CD14-positive monocyte (primary cell): ENCODE measurements around the gene ISY1. TPM values are rescaled to one million over a fixed set of nuclear protein-coding genes. Genes with fewer than 3 reads are reported as not detected.

Experiments
- DNase-seq, 3 donors: peaks; one replicate each; pipeline ENCODE4 v3.0.0-alpha.2; 2011 to 2022
- H2AFZ ChIP-seq: 2 replicates; pipeline ENCODE4 v1.6.0; 2012; ENCODE audit warnings: mild to moderate bottlenecking, low read depth, low read length, inconsistent platforms; ENCODE audit not compliant: insufficient read depth, poor library complexity, severe bottlenecking
- H3K27ac ChIP-seq, 2 donors: 1 replicate in 1 of 2; 2 replicates in 1 of 2; pipeline ENCODE4 v1.5.1; 2012 to 2013; ENCODE audit warnings: low read length in 2 of 2, control low read depth in 1 of 2, inconsistent platforms in 1 of 2, low read depth in 1 of 2, mild to moderate bottlenecking in 1 of 2
- H3K27me3 ChIP-seq, 2 donors: one replicate each; pipeline versions ENCODE4 v1.6.0 to v1.6.1; 2011 to 2013; ENCODE audit warnings: low read length in 2 of 2; ENCODE audit not compliant: control insufficient read depth in 2 of 2, insufficient read depth in 2 of 2
- H3K36me3 ChIP-seq, 2 donors: replicated peaks in 1 of 2; 1 replicate in 1 of 2; 2 replicates in 1 of 2; pipeline versions ENCODE4 v1.5.1 to v1.6.1; 2012 to 2013; ENCODE audit warnings: low read length in 2 of 2, control low read depth in 1 of 2, inconsistent platforms in 1 of 2, mild to moderate bottlenecking in 1 of 2; ENCODE audit not compliant: insufficient read depth in 2 of 2, control insufficient read depth in 1 of 2
- H3K4me1 ChIP-seq, 2 donors: 1 replicate in 1 of 2; 2 replicates in 1 of 2; pipeline versions ENCODE4 v1.5.1 to v1.6.1; 2012 to 2013; ENCODE audit warnings: low read length in 2 of 2, control low read depth in 1 of 2, inconsistent platforms in 1 of 2, mild to moderate bottlenecking in 1 of 2, moderate library complexity in 1 of 2; ENCODE audit not compliant: insufficient read depth in 2 of 2, control insufficient read depth in 1 of 2
- H3K4me2 ChIP-seq: replicated peaks from 2 replicates; pipeline ENCODE3; 2012; ENCODE audit warnings: low read length, moderate library complexity, mild to moderate bottlenecking; ENCODE audit not compliant: poor library complexity, severe bottlenecking; ENCODE audit errors: extremely low read depth
- H3K4me3 ChIP-seq, 3 experiments: fragments of 200-600 bp in 1 of 3; sonication (generic) in 1 of 3; replicated peaks in 1 of 3; 1 replicate in 2 of 3; 2 replicates in 1 of 3; pipeline ENCODE4 v1.5.1; 2011 to 2013; ENCODE audit warnings: low read length in 3 of 3, mild to moderate bottlenecking in 3 of 3, control low read depth in 2 of 3, low read depth in 2 of 3, inconsistent platforms in 1 of 3, moderate library complexity in 1 of 3
- H3K79me2 ChIP-seq: 2 replicates; pipeline ENCODE4 v1.6.0; 2012; ENCODE audit warnings: mild to moderate bottlenecking, control low read depth, inconsistent platforms, low read length, moderate library complexity; ENCODE audit not compliant: insufficient read depth
- H3K9ac ChIP-seq: 2 replicates; pipeline ENCODE4 v1.6.0; 2017; ENCODE audit warnings: low read length, mild to moderate bottlenecking; ENCODE audit not compliant: insufficient read depth, poor library complexity, severe bottlenecking
- H3K9me3 ChIP-seq, 2 donors: replicated peaks in 1 of 2; 1 replicate in 1 of 2; 2 replicates in 1 of 2; pipeline versions ENCODE4 v1.5.1 to v1.6.1; 2012 to 2013; ENCODE audit warnings: low read length in 2 of 2, control low read depth in 1 of 2; ENCODE audit not compliant: control insufficient read depth in 1 of 2, insufficient read depth in 1 of 2
- H4K20me1 ChIP-seq: 2 replicates; pipeline ENCODE4 v1.6.0; 2012; ENCODE audit warnings: mild to moderate bottlenecking, low read length, control low read depth, moderate library complexity; ENCODE audit not compliant: insufficient read depth
- H3K27ac Mint-ChIP-seq, 7 donors: one replicate each; pipeline ENCODE4 v1.8.0; 2020; ENCODE audit warnings: mild to moderate bottlenecking in 7 of 7, mixed read lengths in 7 of 7, moderate library complexity in 6 of 7, inconsistent platforms in 2 of 7
- H3K27me3 Mint-ChIP-seq, 3 donors: one replicate each; pipeline ENCODE4 v1.8.0; 2021 to 2022; ENCODE audit warnings: low read depth in 3 of 3, mild to moderate bottlenecking in 3 of 3, mixed read lengths in 3 of 3, moderate library complexity in 3 of 3, inconsistent platforms in 1 of 3
- H3K36me3 Mint-ChIP-seq, 2 donors: one replicate each; pipeline ENCODE4 v1.8.0; 2020; ENCODE audit warnings: mixed read lengths in 2 of 2, inconsistent platforms in 1 of 2, mild to moderate bottlenecking in 1 of 2
- H3K4me1 Mint-ChIP-seq: one replicate; pipeline ENCODE4 v1.8.0; 2020; ENCODE audit warnings: mild to moderate bottlenecking, mixed read lengths
- H3K4me3 Mint-ChIP-seq, 2 donors: one replicate each; pipeline ENCODE4 v1.8.0; 2020; ENCODE audit warnings: mild to moderate bottlenecking in 2 of 2, mixed read lengths in 2 of 2, moderate library complexity in 1 of 2
- H3K9me3 Mint-ChIP-seq, 7 donors: one replicate each; pipeline ENCODE4 v1.8.0; 2020 to 2022; ENCODE audit warnings: mixed read lengths in 7 of 7, mild to moderate bottlenecking in 6 of 7, moderate library complexity in 6 of 7, inconsistent platforms in 2 of 7
- WGBS: methylation state at CpG from one replicate; pipeline ENCODE4 v1.1.5; 2013; ENCODE audit warnings: missing lambda C conversion rate; ENCODE audit not compliant: insufficient coverage; 5-methylcytosine and 5-hydroxymethylcytosine counted together
- intact Hi-C, 2 donors: fragments of 100-400 bp; cut with micrococcal nuclease; formaldehyde crosslinking; loops; one replicate each; pipeline versions ENCODE4 v1.15.0 to v1.15.1; 2023
- polyA plus RNA-seq, 3 donors: library from polyadenylated mRNA; depleted of rRNA in 1 of 3; unstranded in 2 of 3; stranded (reverse) in 1 of 3; fragments of 300-500 nt in 2 of 3; fragments of >200 nt in 1 of 3; fragmentation: Illumina TruSeq in 2 of 3; gene quantifications; 1 replicate in 2 of 3; 2 replicates in 1 of 3; pipeline ENCODE4 v1.2.3, GENCODE V29; 2012 to 2021
- TF ChIP-seq, protein P1 (sequence below): fragments of 200-600 bp; IDR thresholded peaks from one replicate; pipeline ENCODE4 v1.8.0; 2022; ENCODE audit warnings: antibody characterized with exemption, mild to moderate bottlenecking

The ISY1 gene
- polyA plus RNA-seq, 3 donors, result 25.2 to 70.7 (median 67.9) TPM

DNA sequence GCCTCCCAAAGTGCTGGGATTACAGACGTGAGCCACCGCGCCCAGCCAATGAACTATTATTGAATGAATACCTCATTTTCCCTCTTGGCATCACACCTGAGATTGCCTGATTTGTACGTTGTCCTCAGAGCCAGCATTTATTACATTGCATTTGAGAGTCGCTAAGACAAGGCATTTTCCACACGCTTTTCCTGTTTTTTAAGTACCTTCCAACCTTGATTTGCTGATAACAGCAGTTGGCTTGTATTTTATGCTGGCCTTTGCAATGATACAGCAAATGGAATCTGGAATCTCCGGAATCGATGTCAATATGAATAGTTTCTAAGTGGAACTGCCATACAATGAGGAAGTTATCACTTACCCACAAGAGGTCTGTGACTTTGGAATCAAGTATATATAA lies 38.5 kb upstream of the ISY1 start:
- peaks cover 3 to 8% of the 10 kb centered on the region in 2 donors for H3K36me3 Mint-ChIP-seq
- no peaks in the 10 kb centered on the region for H3K9me3 Mint-ChIP-seq
- Histone ChIP-seq H3K9ac (no peak overlapping the region), H3K4me1 (peaks cover 36 to 46% of the 10 kb centered on the region in 2 donors), H3K79me2 (no peaks in the 10 kb centered on the region), H3K4me2 (peak overlapping the region; percentile 52), H3K9me3 (no peaks in the 10 kb centered on the region), H3K4me3 (peak overlapping the region in 1 of 3 experiments; percentile 49), H3K27me3 (no peaks in the 10 kb centered on the region), H3K36me3 (no peaks in the 10 kb centered on the region), H3K27ac (no peak overlapping the region), H2AFZ (no peak overlapping the region), H4K20me1 (no peaks in the 10 kb centered on the region)
- peaks cover 49% of the 10 kb centered on the region for H3K4me1 Mint-ChIP-seq
- H3K27ac Mint-ChIP-seq, result no peak overlapping the region
- peak overlapping the region in 1 of 2 donors; percentile 77 for H3K4me3 Mint-ChIP-seq
- WGBS, result 86% methylated on average over 6 of the region's 8 CpGs
- TF ChIP-seq, protein P1, sequence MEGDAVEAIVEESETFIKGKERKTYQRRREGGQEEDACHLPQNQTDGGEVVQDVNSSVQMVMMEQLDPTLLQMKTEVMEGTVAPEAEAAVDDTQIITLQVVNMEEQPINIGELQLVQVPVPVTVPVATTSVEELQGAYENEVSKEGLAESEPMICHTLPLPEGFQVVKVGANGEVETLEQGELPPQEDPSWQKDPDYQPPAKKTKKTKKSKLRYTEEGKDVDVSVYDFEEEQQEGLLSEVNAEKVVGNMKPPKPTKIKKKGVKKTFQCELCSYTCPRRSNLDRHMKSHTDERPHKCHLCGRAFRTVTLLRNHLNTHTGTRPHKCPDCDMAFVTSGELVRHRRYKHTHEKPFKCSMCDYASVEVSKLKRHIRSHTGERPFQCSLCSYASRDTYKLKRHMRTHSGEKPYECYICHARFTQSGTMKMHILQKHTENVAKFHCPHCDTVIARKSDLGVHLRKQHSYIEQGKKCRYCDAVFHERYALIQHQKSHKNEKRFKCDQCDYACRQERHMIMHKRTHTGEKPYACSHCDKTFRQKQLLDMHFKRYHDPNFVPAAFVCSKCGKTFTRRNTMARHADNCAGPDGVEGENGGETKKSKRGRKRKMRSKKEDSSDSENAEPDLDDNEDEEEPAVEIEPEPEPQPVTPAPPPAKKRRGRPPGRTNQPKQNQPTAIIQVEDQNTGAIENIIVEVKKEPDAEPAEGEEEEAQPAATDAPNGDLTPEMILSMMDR, result no peak
- H3K27me3 Mint-ChIP-seq, result peaks cover 0 to 6% (median 2%) of the 10 kb centered on the region in 3 donors
- DNase-seq, result peak in 2 of 3 donors; percentile 18 to 27
- intact Hi-C loops, result no loop called here

DNA sequence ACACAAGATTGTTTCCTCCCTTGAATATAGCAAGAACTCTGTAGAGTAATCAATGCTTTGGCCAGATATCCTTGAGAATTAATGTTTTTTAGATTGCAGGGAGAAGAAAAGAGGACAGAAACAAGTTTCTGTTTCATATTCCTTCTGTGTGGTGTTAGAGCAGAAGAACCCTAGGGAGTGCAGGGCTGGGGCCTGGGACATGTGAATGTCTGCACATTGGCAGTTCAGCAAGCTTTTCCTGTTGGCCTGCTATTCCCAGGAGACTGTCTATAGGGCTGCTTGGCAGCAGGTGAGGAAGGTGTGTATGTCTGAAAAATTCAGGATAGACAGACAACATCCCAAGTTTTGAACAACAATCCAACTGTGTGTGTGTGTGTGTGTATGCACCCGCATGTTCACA lies 36.5 kb upstream of the ISY1 start:
- H3K4me1 Mint-ChIP-seq, result peaks cover 45% of the 10 kb centered on the region
- intact Hi-C loops, result no loop called here
- peaks cover 0 to 6% (median 0%) of the 10 kb centered on the region in 3 donors for H3K27me3 Mint-ChIP-seq
- Histone ChIP-seq H3K4me1 (peaks cover 36 to 46% of the 10 kb centered on the region in 2 donors), H3K4me2 (peak overlapping the region; percentile 7), H4K20me1 (no peaks in the 10 kb centered on the region), H3K9ac (no peak overlapping the region), H3K79me2 (no peaks in the 10 kb centered on the region), H3K4me3 (no peak overlapping the region), H3K36me3 (no peaks in the 10 kb centered on the region), H2AFZ (no peak overlapping the region), H3K27ac (peak overlapping the region; percentile 33 to 85), H3K27me3 (no peaks in the 10 kb centered on the region), H3K9me3 (no peaks in the 10 kb centered on the region)
- H3K36me3 Mint-ChIP-seq, result peaks cover 2 to 11% of the 10 kb centered on the region in 2 donors
- peak overlapping the region in 6 of 7 donors; percentile 66 to 96 (median 78) for H3K27ac Mint-ChIP-seq
- no CpG with 5 or more reads among the region's 1 CpG for WGBS
- TF ChIP-seq, protein P1, result no peak
- no peaks in the 10 kb centered on the region for H3K9me3 Mint-ChIP-seq
- no peak for DNase-seq
- H3K4me3 Mint-ChIP-seq, result no peak overlapping the region
